A549 (cell line): ENCODE data around the gene SSMEM1.

Experiments
- EP300 ChIP-seq, 2 experiments: fragments of >200 bp; sonication (Bioruptor Twin); formaldehyde crosslinking; IDR thresholded peaks; 2 replicates in 1 of 2; 3 replicates in 1 of 2; pipeline ENCODE4 v1.6.1; 2016 to 2017
- KDM1A ChIP-seq: fragments of 200-600 bp; sonication (generic); IDR thresholded peaks from 2 replicates; pipeline ENCODE4 v1.6.1; 2016; ENCODE audit warnings: low read depth, mild to moderate bottlenecking
- MAX ChIP-seq: IDR thresholded peaks from 2 replicates; pipeline ENCODE4 v1.6.1; 2012
- NPAS2 ChIP-seq: fragments of 250-450 bp; sonication (Bioruptor Pico); IDR thresholded peaks from 2 replicates; pipeline ENCODE4 v1.8.0; 2022; ENCODE audit warnings: mild to moderate bottlenecking, moderate library complexity, borderline replicate concordance
- NR3C1 ChIP-seq: fragments of >200 bp; sonication (Bioruptor Twin); formaldehyde crosslinking; IDR thresholded peaks from 3 replicates; pipeline ENCODE4 v1.6.1; 2017
- POLR2A ChIP-seq: IDR thresholded peaks from 2 replicates; pipeline ENCODE4 v1.6.1; 2012; ENCODE audit warnings: mild to moderate bottlenecking, low read length
- RFX5 ChIP-seq: fragments of 450-650 bp; IDR thresholded peaks from 2 replicates; pipeline ENCODE4 v1.7.1; 2014; ENCODE audit warnings: antibody characterized with exemption, mild to moderate bottlenecking, moderate library complexity
- TF ChIP-seq, protein P1 (sequence below): fragments of >200 bp; sonication (Bioruptor Twin); formaldehyde crosslinking; IDR thresholded peaks from 3 replicates; pipeline ENCODE4 v1.5.1; 2016

- TF ChIP-seq, protein P1, sequence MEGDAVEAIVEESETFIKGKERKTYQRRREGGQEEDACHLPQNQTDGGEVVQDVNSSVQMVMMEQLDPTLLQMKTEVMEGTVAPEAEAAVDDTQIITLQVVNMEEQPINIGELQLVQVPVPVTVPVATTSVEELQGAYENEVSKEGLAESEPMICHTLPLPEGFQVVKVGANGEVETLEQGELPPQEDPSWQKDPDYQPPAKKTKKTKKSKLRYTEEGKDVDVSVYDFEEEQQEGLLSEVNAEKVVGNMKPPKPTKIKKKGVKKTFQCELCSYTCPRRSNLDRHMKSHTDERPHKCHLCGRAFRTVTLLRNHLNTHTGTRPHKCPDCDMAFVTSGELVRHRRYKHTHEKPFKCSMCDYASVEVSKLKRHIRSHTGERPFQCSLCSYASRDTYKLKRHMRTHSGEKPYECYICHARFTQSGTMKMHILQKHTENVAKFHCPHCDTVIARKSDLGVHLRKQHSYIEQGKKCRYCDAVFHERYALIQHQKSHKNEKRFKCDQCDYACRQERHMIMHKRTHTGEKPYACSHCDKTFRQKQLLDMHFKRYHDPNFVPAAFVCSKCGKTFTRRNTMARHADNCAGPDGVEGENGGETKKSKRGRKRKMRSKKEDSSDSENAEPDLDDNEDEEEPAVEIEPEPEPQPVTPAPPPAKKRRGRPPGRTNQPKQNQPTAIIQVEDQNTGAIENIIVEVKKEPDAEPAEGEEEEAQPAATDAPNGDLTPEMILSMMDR: no peak
- no peak for TF ChIP-seq EP300 (IDR thresholded peaks at IDR 0.05)
- no peak for TF ChIP-seq MAX
- TF ChIP-seq POLR2A: no peak
- TF ChIP-seq KDM1A: no peak
- no peak for TF ChIP-seq NR3C1
- TF ChIP-seq NPAS2: no peak
- no peak for TF ChIP-seq RFX5
Measured at GRCh38 chr7:130256704-130257103, 49.0 kb downstream of the SSMEM1 start.
